Osteoblast (primary cell): Measurements from ENCODE around the gene IFI35. TPM values are rescaled to one million over a fixed set of nuclear protein-coding genes. Genes with fewer than 3 reads are reported as not detected.

Experiments
- DNase-seq: peaks from one replicate; pipeline ENCODE4 v3.0.0; 2011; ENCODE audit warnings: low spot score, mixed read lengths; ENCODE audit not compliant: insufficient read length; ENCODE audit errors: missing footprints
- H2AFZ ChIP-seq: 2 replicates; pipeline ENCODE4 v1.6.0; 2011; ENCODE audit warnings: mild to moderate bottlenecking, low read length
- H3K27ac ChIP-seq: 2 replicates; pipeline ENCODE4 v1.5.1; 2011; ENCODE audit warnings: mild to moderate bottlenecking, low read depth, low read length, moderate library complexity
- H3K27me3 ChIP-seq: 2 replicates; pipeline ENCODE4 v1.6.0; 2012; ENCODE audit warnings: mild to moderate bottlenecking, control low read depth, inconsistent platforms, low read length, moderate library complexity; ENCODE audit not compliant: insufficient read depth
- H3K36me3 ChIP-seq: 2 replicates; pipeline ENCODE4 v1.5.1; 2011; ENCODE audit warnings: mild to moderate bottlenecking, low read length, control low read depth, moderate library complexity; ENCODE audit not compliant: insufficient read depth
- H3K4me1 ChIP-seq: 2 replicates; pipeline ENCODE4 v1.5.1; 2011; ENCODE audit warnings: mild to moderate bottlenecking, low read length, control low read depth, moderate library complexity; ENCODE audit not compliant: insufficient read depth
- H3K4me2 ChIP-seq: 2 replicates; pipeline ENCODE4 v1.6.0; 2011; ENCODE audit warnings: mild to moderate bottlenecking, low read length; ENCODE audit not compliant: insufficient read depth
- H3K4me3 ChIP-seq: fragments of 200-600 bp; sonication (generic); 3 replicates; pipeline ENCODE4 v1.5.1; 2012; ENCODE audit warnings: mild to moderate bottlenecking, low read length, inconsistent platforms; ENCODE audit not compliant: insufficient read depth
- H3K79me2 ChIP-seq: 2 replicates; pipeline ENCODE4 v1.6.0; 2012; ENCODE audit warnings: mild to moderate bottlenecking, low read length, control low read depth, inconsistent platforms; ENCODE audit not compliant: insufficient read depth
- H3K9me3 ChIP-seq: 2 replicates; pipeline ENCODE4 v1.5.1; 2011; ENCODE audit warnings: low read depth, low read length, control low read depth
- H4K20me1 ChIP-seq: 2 replicates; pipeline ENCODE4 v1.6.0; 2012; ENCODE audit warnings: mild to moderate bottlenecking, low read length, control low read depth; ENCODE audit not compliant: insufficient read depth
- CTCF ChIP-seq: IDR thresholded peaks from 2 replicates; pipeline ENCODE4 v1.5.1; 2011; ENCODE audit warnings: mild to moderate bottlenecking, low read depth, low read length, moderate library complexity; ENCODE audit errors: extremely low read depth
- total RNA-seq: library from RNA; depleted of rRNA; stranded (reverse); fragments of >200 nt; gene quantifications from 2 replicates; pipeline ENCODE4 v1.2.3, GENCODE V29; 2012

The IFI35 gene
- total RNA-seq, 1 donor: 45.2 TPM

- peak; percentile 2 for DNase-seq
- Histone ChIP-seq H3K4me2 (peak overlapping the region; percentile 100), H3K36me3 (peaks cover 18% of the 10 kb centered on the region), H3K79me2 (peaks cover 63% of the 10 kb centered on the region), H2AFZ (no peak overlapping the region), H3K4me3 (no peak overlapping the region), H3K9me3 (no peaks in the 10 kb centered on the region), H4K20me1 (peaks cover 6% of the 10 kb centered on the region), H3K27me3 (no peaks in the 10 kb centered on the region), H3K4me1 (peaks cover 17% of the 10 kb centered on the region), H3K27ac (peak overlapping the region; percentile 76)
- TF ChIP-seq CTCF: no peak
These were observed 24.3 kb upstream of the IFI35 start for GRCh38 chr17:42982266-42982665.

- H4K20me1 ChIP-seq: peaks cover 6% of the 10 kb centered on the region
- peaks cover 29% of the 10 kb centered on the region for H3K4me1 ChIP-seq
- H3K79me2 ChIP-seq: peaks cover 60% of the 10 kb centered on the region
- no peak overlapping the region for H3K4me3 ChIP-seq
- no peak overlapping the region for H3K27ac ChIP-seq
- no peak overlapping the region for H2AFZ ChIP-seq
- H3K4me2 ChIP-seq: no peak overlapping the region
- DNase-seq: peak; percentile 14
- H3K27me3 ChIP-seq: no peaks in the 10 kb centered on the region
- H3K36me3 ChIP-seq: peaks cover 28% of the 10 kb centered on the region
- no peak for TF ChIP-seq CTCF
- no peaks in the 10 kb centered on the region for H3K9me3 ChIP-seq
These were observed 21.4 kb upstream of the IFI35 start for GRCh38 chr17:42985225-42985624.

GRCh38 chr17:42989141-42989540 lies 17.4 kb upstream of the IFI35 start:
- peaks cover 31% of the 10 kb centered on the region for H3K4me1 ChIP-seq
- H3K79me2 ChIP-seq: peaks cover 29% of the 10 kb centered on the region
- H3K9me3 ChIP-seq: no peaks in the 10 kb centered on the region
- peak overlapping the region; percentile 80 for H3K27ac ChIP-seq
- H4K20me1 ChIP-seq: no peaks in the 10 kb centered on the region
- no peak overlapping the region for H3K4me3 ChIP-seq
- H3K36me3 ChIP-seq: peaks cover 50% of the 10 kb centered on the region
- H3K4me2 ChIP-seq: peak overlapping the region; percentile 49
- TF ChIP-seq CTCF: no peak
- no peak overlapping the region for H2AFZ ChIP-seq
- peak; percentile 41 for DNase-seq
- no peaks in the 10 kb centered on the region for H3K27me3 ChIP-seq

- TF ChIP-seq CTCF: no peak
- Histone ChIP-seq H3K27ac (peak overlapping the region; percentile 80), H4K20me1 (no peaks in the 10 kb centered on the region), H3K4me2 (peak overlapping the region; percentile 49), H3K27me3 (no peaks in the 10 kb centered on the region), H3K4me1 (peaks cover 31% of the 10 kb centered on the region), H3K36me3 (peaks cover 50% of the 10 kb centered on the region), H3K4me3 (no peak overlapping the region), H3K79me2 (peaks cover 23% of the 10 kb centered on the region), H3K9me3 (no peaks in the 10 kb centered on the region), H2AFZ (no peak overlapping the region)
- DNase-seq: peak; percentile 90
These were observed 16.6 kb upstream of the IFI35 start for GRCh38 chr17:42989726-42990652.
